ENCODE measurements around the gene DISC1.

DISC1 gene

DNA sequence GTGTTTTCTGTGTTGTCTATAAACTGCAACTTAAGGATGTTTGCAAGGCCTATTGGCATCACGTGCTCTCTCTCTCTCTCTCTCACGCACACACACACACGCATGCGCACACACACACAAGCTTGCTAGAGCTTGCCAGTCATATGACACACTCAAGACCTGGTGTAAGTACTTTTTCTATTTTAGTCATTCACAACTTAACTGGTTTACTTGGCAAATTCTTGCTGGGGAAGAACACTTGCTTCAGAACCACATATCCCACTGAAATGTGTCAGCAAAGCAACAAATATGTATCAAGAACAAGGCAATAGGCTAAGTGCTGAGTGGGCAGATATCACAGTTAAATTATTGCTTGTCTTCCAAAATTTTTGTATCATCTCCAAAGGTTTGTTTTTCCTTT is 107.8 kb downstream of the DISC1 start:
- no peak overlapping the region for H3K4me3 ChIP-seq (replicated peaks; ENCODE audit: low read depth, low read length)
- no peak for DNase-seq (ENCODE audit: low read depth)
- TF ChIP-seq, protein P1, sequence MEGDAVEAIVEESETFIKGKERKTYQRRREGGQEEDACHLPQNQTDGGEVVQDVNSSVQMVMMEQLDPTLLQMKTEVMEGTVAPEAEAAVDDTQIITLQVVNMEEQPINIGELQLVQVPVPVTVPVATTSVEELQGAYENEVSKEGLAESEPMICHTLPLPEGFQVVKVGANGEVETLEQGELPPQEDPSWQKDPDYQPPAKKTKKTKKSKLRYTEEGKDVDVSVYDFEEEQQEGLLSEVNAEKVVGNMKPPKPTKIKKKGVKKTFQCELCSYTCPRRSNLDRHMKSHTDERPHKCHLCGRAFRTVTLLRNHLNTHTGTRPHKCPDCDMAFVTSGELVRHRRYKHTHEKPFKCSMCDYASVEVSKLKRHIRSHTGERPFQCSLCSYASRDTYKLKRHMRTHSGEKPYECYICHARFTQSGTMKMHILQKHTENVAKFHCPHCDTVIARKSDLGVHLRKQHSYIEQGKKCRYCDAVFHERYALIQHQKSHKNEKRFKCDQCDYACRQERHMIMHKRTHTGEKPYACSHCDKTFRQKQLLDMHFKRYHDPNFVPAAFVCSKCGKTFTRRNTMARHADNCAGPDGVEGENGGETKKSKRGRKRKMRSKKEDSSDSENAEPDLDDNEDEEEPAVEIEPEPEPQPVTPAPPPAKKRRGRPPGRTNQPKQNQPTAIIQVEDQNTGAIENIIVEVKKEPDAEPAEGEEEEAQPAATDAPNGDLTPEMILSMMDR (IDR thresholded peaks at IDR 0.05; ENCODE audit: low read length, missing control alignments), result no peak

DNA sequence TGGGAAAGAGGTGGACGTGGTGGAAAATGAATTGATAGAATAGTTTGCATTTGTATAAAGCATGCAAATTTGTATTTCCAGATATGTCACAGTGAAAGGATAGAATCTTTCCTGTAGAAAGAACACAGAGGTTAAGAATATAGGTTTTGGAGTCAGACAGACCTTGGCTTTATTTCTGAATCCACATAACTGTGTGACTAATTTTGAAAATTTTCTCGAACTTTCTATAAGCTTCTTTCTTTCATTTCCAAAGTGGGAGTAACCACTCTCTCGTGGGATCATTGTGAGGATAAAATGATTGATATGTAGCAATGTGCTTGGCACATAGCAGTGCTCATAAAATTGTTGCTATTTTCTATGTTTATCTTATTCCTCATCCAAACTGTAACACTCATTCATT is 108.8 kb downstream of the DISC1 start:
- no peak for DNase-seq (ENCODE audit: low read depth)
- TF ChIP-seq, protein P1 (IDR thresholded peaks at IDR 0.05; ENCODE audit: low read length, missing control alignments), result no peak
- H3K4me3 ChIP-seq (replicated peaks; ENCODE audit: low read depth, low read length), result no peak overlapping the region

DNA sequence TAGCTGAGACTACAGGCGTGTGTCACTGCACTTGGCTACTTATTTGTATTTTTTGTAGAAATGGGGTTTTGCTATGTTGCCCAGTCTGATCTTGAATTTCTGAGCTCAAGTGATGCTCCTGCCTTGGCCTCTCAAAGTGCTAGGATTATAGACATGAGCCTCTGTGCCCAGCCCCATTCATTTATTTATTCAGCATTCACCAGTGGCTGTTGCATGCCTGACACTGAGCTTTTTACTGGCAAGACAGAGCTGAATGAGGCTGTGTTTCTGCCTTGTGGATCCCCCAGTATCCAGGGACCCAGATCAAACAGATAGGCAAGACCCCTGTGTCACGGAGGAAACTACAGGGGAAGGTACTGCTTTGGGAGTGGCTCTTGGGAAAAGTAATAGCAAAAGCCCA is 109.4 kb downstream of the DISC1 start:
- H3K4me3 ChIP-seq (replicated peaks; ENCODE audit: low read depth, low read length), result no peak overlapping the region
- TF ChIP-seq, protein P1 (IDR thresholded peaks at IDR 0.05; ENCODE audit: low read length, missing control alignments), result no peak
- DNase-seq (ENCODE audit: low read depth), result no peak

DNA sequence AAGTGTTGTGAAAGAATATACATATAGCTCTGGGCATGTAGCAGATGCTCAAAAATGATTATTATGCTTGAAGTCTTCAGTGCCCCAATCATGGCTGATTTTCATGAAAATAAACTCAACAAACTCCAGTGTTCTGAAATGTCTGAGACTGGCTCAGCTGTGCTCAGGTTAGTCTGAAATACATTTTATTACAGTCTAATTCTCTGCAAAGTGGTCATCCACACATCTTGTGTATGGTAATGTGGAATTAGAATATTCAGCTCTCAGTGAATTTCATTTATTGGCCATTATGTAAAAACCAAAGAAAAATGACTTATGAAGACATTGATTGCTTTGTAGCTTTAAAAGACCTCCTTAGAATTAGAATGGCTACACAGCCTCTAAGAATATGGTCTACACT is 109.9 kb downstream of the DISC1 start:
- TF ChIP-seq, protein P1 (IDR thresholded peaks at IDR 0.05; ENCODE audit: low read length, missing control alignments), result no peak
- DNase-seq (ENCODE audit: low read depth), result no peak
- H3K4me3 ChIP-seq (replicated peaks; ENCODE audit: low read depth, low read length), result no peak overlapping the region

DNA sequence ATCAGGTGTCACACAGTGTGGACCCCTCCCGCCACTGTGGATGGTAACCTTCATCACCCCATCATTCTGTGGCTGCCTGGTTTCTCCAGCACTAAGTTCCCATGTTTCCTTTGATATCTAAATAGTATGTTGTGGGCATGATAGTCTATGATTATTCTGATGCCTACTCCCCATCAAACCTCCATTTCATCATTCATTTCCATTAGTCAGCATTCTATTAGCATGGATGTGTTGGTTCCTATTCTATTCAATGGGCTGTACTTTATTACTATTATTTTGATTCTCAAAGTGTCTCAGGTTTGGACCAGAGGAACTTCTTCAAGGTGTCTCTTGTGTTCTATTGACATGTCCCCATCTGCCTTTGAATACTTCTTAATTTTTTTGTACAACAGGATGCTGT is 112.0 kb downstream of the DISC1 start:
- TF ChIP-seq, protein P1 (IDR thresholded peaks at IDR 0.05; ENCODE audit: low read length, missing control alignments), result no peak
- no peak for DNase-seq (ENCODE audit: low read depth)
- H3K4me3 ChIP-seq (replicated peaks; ENCODE audit: low read depth, low read length), result no peak overlapping the region

DNA sequence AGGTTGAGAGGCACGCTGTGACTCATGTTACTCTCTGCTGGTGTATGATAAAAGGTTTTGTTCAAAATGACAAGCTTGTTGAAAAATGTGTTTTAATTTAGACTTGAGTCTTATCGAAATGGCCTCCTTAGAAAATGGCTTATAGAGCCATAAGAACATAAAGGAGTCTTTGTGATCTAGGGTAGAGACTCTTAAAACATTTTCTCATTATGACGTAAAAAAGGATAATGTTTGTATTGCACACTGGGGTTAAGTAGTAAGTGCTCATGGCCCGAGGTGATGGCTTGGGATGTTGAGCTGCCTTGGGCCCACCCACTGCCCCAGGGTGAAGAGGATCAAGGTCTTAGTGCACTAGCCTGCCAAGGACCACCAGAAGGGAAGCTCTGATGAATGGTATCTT is 117.4 kb downstream of the DISC1 start:
- TF ChIP-seq, protein P1 (IDR thresholded peaks at IDR 0.05; ENCODE audit: low read length, missing control alignments), result no peak
- DNase-seq (ENCODE audit: low read depth), result no peak
- no peak overlapping the region for H3K4me3 ChIP-seq (replicated peaks; ENCODE audit: low read depth, low read length)

DNA sequence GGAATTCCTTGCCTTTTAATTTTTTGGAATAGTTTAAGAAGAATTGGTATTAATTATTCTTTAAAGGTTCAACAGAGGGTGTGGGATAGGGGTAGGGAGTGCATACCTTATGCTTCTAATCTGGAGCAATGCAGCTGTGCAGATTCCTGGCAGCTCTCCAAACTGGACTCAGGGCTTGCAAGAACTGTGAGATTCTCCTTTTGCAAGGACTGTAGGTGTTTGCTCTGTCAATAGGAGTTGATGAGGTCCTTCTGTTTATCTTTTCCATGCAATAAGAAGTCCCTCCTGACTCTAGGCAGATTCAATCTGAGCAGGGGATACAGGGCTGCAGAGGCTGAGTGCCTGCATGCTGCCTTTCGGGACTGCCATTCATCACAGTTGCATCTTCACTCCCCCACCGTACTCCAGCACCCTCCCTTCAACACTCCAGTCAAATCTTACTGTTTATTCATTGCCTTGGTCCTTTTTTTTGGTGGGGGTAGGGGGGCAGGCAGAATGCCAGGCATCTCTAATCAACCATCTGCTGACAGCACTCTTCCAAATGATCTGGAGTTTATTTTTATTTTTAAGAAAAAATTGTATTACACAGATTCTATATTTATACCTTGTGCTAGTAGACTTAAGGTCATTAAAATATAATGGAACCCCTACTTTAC is 122.3 kb downstream of the DISC1 start:
- TF ChIP-seq, protein P1 (IDR thresholded peaks at IDR 0.05; ENCODE audit: low read length, missing control alignments), result no peak
- DNase-seq (ENCODE audit: low read depth), result peak; percentile 34
- no peak overlapping the region for H3K4me3 ChIP-seq (replicated peaks; ENCODE audit: low read depth, low read length)
